Measurements from ENCODE around the gene TMCC1. TPM values are rescaled to one million over a fixed set of nuclear protein-coding genes. Genes with fewer than 3 reads are reported as not detected.

The TMCC1 gene
- total and polyA plus RNA-seq, 9 donors, result 13.2 to 57.2 (median 42.4) TPM

DNA sequence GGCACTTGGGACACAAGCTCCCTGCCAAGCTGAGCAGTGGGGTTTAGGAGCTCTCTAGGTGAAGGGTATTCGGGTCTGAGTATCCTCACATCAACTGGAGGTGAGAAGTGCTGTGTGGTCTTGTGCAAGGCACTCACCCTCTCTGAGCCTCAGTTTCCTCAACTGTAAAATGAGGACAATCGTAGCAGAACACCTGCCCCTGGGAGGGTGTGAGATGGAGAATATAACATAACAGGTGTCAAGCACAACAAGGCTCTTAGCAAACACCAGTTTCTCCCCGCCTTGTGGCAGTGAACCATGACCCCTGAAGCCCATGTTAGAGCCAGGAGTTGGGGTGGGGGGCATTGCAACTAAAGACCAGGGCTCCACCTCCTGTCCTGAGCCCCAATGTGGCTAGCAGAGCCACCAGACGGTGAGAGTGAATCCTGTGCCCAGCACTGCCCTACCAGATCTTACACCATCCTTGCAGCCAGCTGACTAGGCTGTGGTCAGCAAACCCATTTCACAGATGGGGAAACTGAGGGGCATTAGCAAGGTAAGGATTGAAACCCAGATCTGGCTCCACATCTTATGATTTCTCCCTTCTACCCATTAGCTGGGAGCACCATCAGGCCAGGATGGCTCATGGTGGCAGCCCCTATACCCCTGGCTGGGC, 284.4 kb downstream of the TMCC1 start:
- Histone ChIP-seq H3K4me3 (no peak overlapping the region), H3K36me3 (no peaks in the 10 kb centered on the region), H3K27me3 (no peaks in the 10 kb centered on the region), H3K4me1 (ENCODE audit: insufficient read depth) (peaks cover 6% of the 10 kb centered on the region), H3K9me3 (no peaks in the 10 kb centered on the region), H3K27ac (no peak overlapping the region)
- no peak for DNase-seq
- TF ChIP-seq, protein P1, sequence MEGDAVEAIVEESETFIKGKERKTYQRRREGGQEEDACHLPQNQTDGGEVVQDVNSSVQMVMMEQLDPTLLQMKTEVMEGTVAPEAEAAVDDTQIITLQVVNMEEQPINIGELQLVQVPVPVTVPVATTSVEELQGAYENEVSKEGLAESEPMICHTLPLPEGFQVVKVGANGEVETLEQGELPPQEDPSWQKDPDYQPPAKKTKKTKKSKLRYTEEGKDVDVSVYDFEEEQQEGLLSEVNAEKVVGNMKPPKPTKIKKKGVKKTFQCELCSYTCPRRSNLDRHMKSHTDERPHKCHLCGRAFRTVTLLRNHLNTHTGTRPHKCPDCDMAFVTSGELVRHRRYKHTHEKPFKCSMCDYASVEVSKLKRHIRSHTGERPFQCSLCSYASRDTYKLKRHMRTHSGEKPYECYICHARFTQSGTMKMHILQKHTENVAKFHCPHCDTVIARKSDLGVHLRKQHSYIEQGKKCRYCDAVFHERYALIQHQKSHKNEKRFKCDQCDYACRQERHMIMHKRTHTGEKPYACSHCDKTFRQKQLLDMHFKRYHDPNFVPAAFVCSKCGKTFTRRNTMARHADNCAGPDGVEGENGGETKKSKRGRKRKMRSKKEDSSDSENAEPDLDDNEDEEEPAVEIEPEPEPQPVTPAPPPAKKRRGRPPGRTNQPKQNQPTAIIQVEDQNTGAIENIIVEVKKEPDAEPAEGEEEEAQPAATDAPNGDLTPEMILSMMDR (IDR thresholded peaks at IDR 0.05), result no peak
- intact Hi-C loops (cut with DNase I), result loop anchor here in 3 of 4 donors (5.0 to 10.0 kb wide), 3 partner anchors 117 to 124 kb away; no protein-coding TSS in a partner anchor
- 80 to 88% (median 86%) methylated on average over 4 of the region's 4 CpGs for WGBS, 3 donors

DNA sequence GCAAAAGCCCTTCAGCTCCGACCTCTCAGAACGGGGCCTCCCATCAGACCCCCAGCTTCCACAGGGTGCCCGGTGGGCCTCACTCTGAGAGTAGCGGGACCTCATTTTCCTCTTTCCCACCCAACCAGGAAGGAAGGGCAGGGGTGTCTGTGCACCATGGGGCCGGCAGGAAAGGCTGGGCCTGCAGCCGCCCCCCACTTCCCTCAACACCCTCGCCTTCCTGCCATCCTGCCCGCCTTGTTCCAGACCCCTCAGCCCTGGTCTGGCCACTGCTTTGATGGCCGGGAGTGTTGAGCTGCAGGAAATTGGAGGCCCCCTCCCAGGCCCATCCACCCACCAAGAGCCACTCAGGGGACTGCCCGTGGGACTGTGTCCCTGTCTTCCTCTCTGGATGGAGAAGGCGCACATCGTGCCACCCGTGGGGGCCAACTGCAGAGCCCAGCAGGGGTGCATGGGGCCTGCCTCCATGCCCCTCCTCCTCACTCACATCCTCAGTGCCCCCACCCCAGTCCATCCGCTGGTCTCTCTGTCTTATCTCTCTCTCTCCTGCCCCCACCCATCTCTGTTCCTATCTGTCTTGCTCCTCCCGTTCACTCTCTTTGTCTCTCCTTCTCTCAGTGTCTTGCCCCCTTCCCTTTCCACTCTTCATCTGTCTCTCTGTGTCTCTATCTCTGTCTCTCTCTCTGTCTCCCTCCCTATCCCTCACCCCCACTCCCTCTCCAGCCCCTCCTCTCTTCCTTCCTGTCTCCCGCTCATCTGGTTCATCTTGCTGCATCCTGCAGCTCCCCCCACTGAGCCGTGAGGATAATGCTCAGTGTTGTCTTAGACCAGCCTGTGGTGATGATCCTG, 285.2 kb downstream of the TMCC1 start:
- no peak for DNase-seq
- 70 to 71% (median 71%) methylated on average over 17 of the region's 17 CpGs for WGBS, 3 donors
- Histone ChIP-seq H3K4me3 (no peak overlapping the region), H3K9me3 (no peaks in the 10 kb centered on the region), H3K4me1 (ENCODE audit: insufficient read depth) (peaks cover 10% of the 10 kb centered on the region), H3K36me3 (no peaks in the 10 kb centered on the region), H3K27ac (peak overlapping the region in 1 of 2 donors; percentile 79), H3K27me3 (no peaks in the 10 kb centered on the region)
- TF ChIP-seq, protein P1 (IDR thresholded peaks at IDR 0.05), result no peak
- no peak for TF ChIP-seq POLR2A (IDR thresholded peaks at IDR 0.05)
- TF ChIP-seq EP300 (IDR thresholded peaks at IDR 0.05), result no peak
- intact Hi-C loops (cut with DNase I), result loop anchor here in 3 of 4 donors (5.0 to 10.0 kb wide), 3 partner anchors 116 to 124 kb away; no protein-coding TSS in a partner anchor

DNA sequence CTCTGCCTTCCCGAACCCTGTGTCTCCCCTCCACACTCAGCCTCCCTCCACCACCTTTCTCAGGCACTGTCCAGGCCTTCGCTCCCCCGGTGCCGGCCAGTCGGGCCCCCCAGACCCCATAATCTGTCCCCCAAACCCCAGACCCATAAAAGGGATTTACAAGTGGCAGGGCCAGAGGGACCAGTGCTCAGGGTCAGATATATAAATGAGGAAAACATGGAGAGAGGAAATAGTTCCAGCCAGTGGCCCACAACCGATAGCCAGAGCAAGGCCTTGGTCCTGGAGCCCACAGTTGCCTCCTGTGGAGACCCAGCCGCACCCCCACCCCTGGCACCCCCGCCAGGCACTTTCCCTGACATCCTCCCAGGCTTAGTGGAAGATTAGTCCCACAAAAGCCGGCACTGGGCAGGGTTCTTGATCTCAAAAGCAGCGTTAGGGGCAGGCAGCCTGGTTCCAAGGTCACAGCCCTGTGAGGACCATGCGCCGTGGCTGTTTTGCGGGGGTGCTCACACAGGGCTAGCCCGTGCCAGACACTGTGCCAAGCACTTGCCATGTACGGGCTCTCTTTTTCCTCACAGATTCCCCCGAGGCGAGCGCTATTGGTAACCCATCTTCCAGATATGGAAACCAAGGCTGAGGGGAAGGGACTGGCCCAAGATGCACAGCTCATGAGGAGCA, 286.0 kb downstream of the TMCC1 start:
- H3K4me1 ChIP-seq (ENCODE audit: insufficient read depth), result peaks cover 11% of the 10 kb centered on the region
- no peaks in the 10 kb centered on the region for H3K27me3 ChIP-seq
- TF ChIP-seq POLR2A (IDR thresholded peaks at IDR 0.05) (no peak), EP300 (IDR thresholded peaks at IDR 0.05) (no peak)
- TF ChIP-seq, protein P1 (IDR thresholded peaks at IDR 0.05), result no peak
- intact Hi-C loops (cut with DNase I), result loop anchor here in 3 of 4 donors (5.0 to 10.0 kb wide), 3 partner anchors 115 to 123 kb away; no protein-coding TSS in a partner anchor
- H3K4me3 ChIP-seq, result peak overlapping the region; percentile 50
- peak overlapping the region; percentile 73 to 79 for H3K27ac ChIP-seq
- 67 to 72% (median 68%) methylated on average over 18 of the region's 18 CpGs for WGBS, 3 donors
- H3K36me3 ChIP-seq, result no peaks in the 10 kb centered on the region
- H3K9me3 ChIP-seq, result no peaks in the 10 kb centered on the region
- DNase-seq, result peak in 1 of 5 donors; percentile 51
